Progenitor cell of endocrine pancreas (in vitro differentiated cells): ENCODE measurements around the gene PEAK3. TPM values are rescaled to one million over a fixed set of nuclear protein-coding genes. Genes with fewer than 3 reads are reported as not detected.
A peak's percentile ranks its signal among the peaks of the same experiment; 100 is the strongest.

Experiments
- DNase-seq: peaks from one replicate; pipeline ENCODE4 v3.0.0; 2021; ENCODE audit warnings: low spot score; ENCODE audit not compliant: unreplicated experiment
- H3K27ac Mint-ChIP-seq: 2 replicates; pipeline ENCODE4 v1.8.0; 2021; ENCODE audit warnings: mild to moderate bottlenecking, moderate library complexity, mixed read lengths
- H3K27me3 Mint-ChIP-seq: 2 replicates; pipeline ENCODE4 v1.8.0; 2021; ENCODE audit warnings: mixed read lengths
- H3K36me3 Mint-ChIP-seq: 2 replicates; pipeline ENCODE4 v1.8.0; 2022; ENCODE audit warnings: mixed read lengths; ENCODE audit not compliant: insufficient read depth
- H3K4me1 Mint-ChIP-seq: 2 replicates; pipeline ENCODE4 v1.8.0; 2021; ENCODE audit warnings: low read depth, mixed read lengths
- H3K4me3 Mint-ChIP-seq: 2 replicates; pipeline ENCODE4 v1.8.0; 2021; ENCODE audit warnings: low read depth, mild to moderate bottlenecking, moderate library complexity, mixed read lengths
- H3K9me3 Mint-ChIP-seq: 2 replicates; pipeline ENCODE4 v1.8.0; 2021; ENCODE audit warnings: low read depth, mixed read lengths
- CTCF ChIP-seq: fragments of 200-600 bp; sonication (generic); IDR thresholded peaks from one replicate; pipeline ENCODE4 v1.5.0; 2021; ENCODE audit warnings: antibody characterized with exemption, mild to moderate bottlenecking; ENCODE audit not compliant: unreplicated experiment
- total RNA-seq: library from RNA; stranded (reverse); gene quantifications from 2 replicates; pipeline ENCODE4 v1.2.1, GENCODE V29; 2021

PEAK3 gene
- total RNA-seq, 1 donor from 2014 or later, result not detected

- H3K4me3 Mint-ChIP-seq, result no peak overlapping the region
- DNase-seq, result no peak
Observed at GRCh38 chr19:2255112-2255845, 26.7 kb downstream of the PEAK3 start.

GRCh38 chr19:2254064-2254872, 27.7 kb downstream of the PEAK3 start:
- Mint-ChIP-seq H3K27ac (peak overlapping the region; percentile 21), H3K4me1 (peaks cover 3% of the 10 kb centered on the region), H3K4me3 (peak overlapping the region; percentile 65), H3K36me3 (no peaks in the 10 kb centered on the region), H3K9me3 (no peaks in the 10 kb centered on the region), H3K27me3 (peaks cover 4% of the 10 kb centered on the region)
- peak; percentile 66 for DNase-seq
- peak; percentile 71 for TF ChIP-seq CTCF

More at GRCh38 chr19:2255112-2255845, 26.7 kb downstream of the PEAK3 start:
- Mint-ChIP-seq H3K9me3 (no peaks in the 10 kb centered on the region), H3K27me3 (peaks cover 4% of the 10 kb centered on the region), H3K27ac (no peak overlapping the region), H3K36me3 (no peaks in the 10 kb centered on the region), H3K4me1 (peaks cover 3% of the 10 kb centered on the region)
- TF ChIP-seq CTCF, result no peak

GRCh38 chr19:2253106-2254063, 28.6 kb downstream of the PEAK3 start:
- Mint-ChIP-seq H3K27ac (peak overlapping the region; percentile 21), H3K36me3 (no peaks in the 10 kb centered on the region), H3K9me3 (no peaks in the 10 kb centered on the region), H3K27me3 (peaks cover 4% of the 10 kb centered on the region), H3K4me1 (peaks cover 3% of the 10 kb centered on the region), H3K4me3 (peak overlapping the region; percentile 65)
- DNase-seq, result no peak
- TF ChIP-seq CTCF, result peak; percentile 41

- Mint-ChIP-seq H3K4me1 (peaks cover 3% of the 10 kb centered on the region), H3K27ac (no peak overlapping the region), H3K27me3 (peaks cover 4% of the 10 kb centered on the region), H3K36me3 (no peaks in the 10 kb centered on the region), H3K4me3 (no peak overlapping the region), H3K9me3 (no peaks in the 10 kb centered on the region)
- no peak for DNase-seq
- TF ChIP-seq CTCF, result no peak
Observed at GRCh38 chr19:2252797-2253105, 29.2 kb downstream of the PEAK3 start.
